Activated CD8-positive, alpha-beta memory T cell treated with anti-CD3 and anti-CD28 coated beads, Interleukin-2, amount 50 U/mL, for 1 hour (primary cell): ENCODE data around the gene RPL23.

Source experiments
- DNase-seq: peaks from one replicate; pipeline ENCODE4 v3.0.0-alpha.2; 2020; ENCODE audit errors: extremely low read depth

RPL23 gene

GRCh38 chr17:38798614-38799500 is 54.7 kb downstream of the RPL23 start:
- no peak for DNase-seq
